G401.6 (cell line): ENCODE data around the gene PTPN23.

Source experiments
- FAIRE-seq: peaks from 2 replicates; lab custom pipeline; 2012; peaks lifted over from hg19 to GRCh38; lab: Jason Lieb, UNC

Gene PTPN23

GRCh38 chr3:47405820-47406761, 25.3 kb downstream of the PTPN23 start:
- no peak for FAIRE-seq

- no peak for FAIRE-seq
These were observed 25.9 kb downstream of the PTPN23 start for GRCh38 chr3:47406762-47407149.

- no peak for FAIRE-seq
These were observed 26.4 kb downstream of the PTPN23 start for GRCh38 chr3:47407237-47407636.

- no peak for FAIRE-seq
These were observed 27.3 kb downstream of the PTPN23 start for GRCh38 chr3:47407896-47408838.

GRCh38 chr3:47408839-47409229, 28.0 kb downstream of the PTPN23 start:
- no peak for FAIRE-seq

GRCh38 chr3:47409284-47409683, 28.5 kb downstream of the PTPN23 start:
- no peak for FAIRE-seq

- FAIRE-seq: no peak
These were observed 29.0 kb downstream of the PTPN23 start for GRCh38 chr3:47409688-47410416.

GRCh38 chr3:47410417-47410720, 29.5 kb downstream of the PTPN23 start:
- no peak for FAIRE-seq

GRCh38 chr3:47410801-47411646, 30.2 kb downstream of the PTPN23 start:
- no peak for FAIRE-seq

- no peak for FAIRE-seq
These were observed 31.1 kb downstream of the PTPN23 start for GRCh38 chr3:47411696-47412452.

- no peak for FAIRE-seq
These were observed 31.6 kb downstream of the PTPN23 start for GRCh38 chr3:47412453-47412756.

GRCh38 chr3:47412842-47413520, 32.2 kb downstream of the PTPN23 start:
- FAIRE-seq: no peak

- no peak for FAIRE-seq
These were observed 32.9 kb downstream of the PTPN23 start for GRCh38 chr3:47413751-47414150.

GRCh38 chr3:47414161-47414564, 33.3 kb downstream of the PTPN23 start:
- FAIRE-seq: no peak

- FAIRE-seq: no peak
These were observed 34.1 kb downstream of the PTPN23 start for GRCh38 chr3:47414666-47415587.

GRCh38 chr3:47416041-47416440, 35.2 kb downstream of the PTPN23 start:
- FAIRE-seq: no peak

GRCh38 chr3:47418167-47419082, 37.6 kb downstream of the PTPN23 start:
- FAIRE-seq: no peak
